Brain microvascular endothelial cell (primary cell): ENCODE data around the gene PRIM1.

Experiments
- DNase-seq: peaks from one replicate; pipeline ENCODE4 v3.0.0-alpha.2; 2020
- H3K27ac ChIP-seq: fragments of 250-450 bp; sonication (Bioruptor Pico); 2 replicates; pipeline ENCODE4 v1.5.1; 2020; ENCODE audit warnings: mild to moderate bottlenecking, moderate library complexity
- H3K27me3 ChIP-seq: fragments of 250-450 bp; sonication (Bioruptor Pico); replicated peaks from 2 replicates; pipeline ENCODE4 v1.5.1; 2020; ENCODE audit warnings: mild to moderate bottlenecking
- H3K36me3 ChIP-seq: fragments of 250-450 bp; sonication (Bioruptor Pico); replicated peaks from 2 replicates; pipeline ENCODE4 v1.5.1; 2020; ENCODE audit warnings: mild to moderate bottlenecking
- H3K4me3 ChIP-seq: 2 replicates; pipeline ENCODE4 v1.5.1; 2011; ENCODE audit warnings: low read depth, mild to moderate bottlenecking, control low read depth, low read length, moderate library complexity
- in situ Hi-C: cut with HindIII; loops from 2 replicates; pipeline ENCODE4 v1.10.0; 2017; ENCODE audit warnings: low sequenced_read_pairs, low pct_ligation_motif_present
- TF ChIP-seq, protein P1 (sequence below): IDR thresholded peaks from 2 replicates; pipeline ENCODE4 v1.5.1; 2011; ENCODE audit warnings: low read depth, mild to moderate bottlenecking, moderate library complexity, low read length, control low read depth, inconsistent platforms; ENCODE audit errors: missing control alignments

Gene PRIM1

GRCh38 chr12:56775638-56776037 is 23.5 kb upstream of the PRIM1 start:
- in situ Hi-C loops, result no loop called here
- DNase-seq, result no peak
- TF ChIP-seq, protein P1, sequence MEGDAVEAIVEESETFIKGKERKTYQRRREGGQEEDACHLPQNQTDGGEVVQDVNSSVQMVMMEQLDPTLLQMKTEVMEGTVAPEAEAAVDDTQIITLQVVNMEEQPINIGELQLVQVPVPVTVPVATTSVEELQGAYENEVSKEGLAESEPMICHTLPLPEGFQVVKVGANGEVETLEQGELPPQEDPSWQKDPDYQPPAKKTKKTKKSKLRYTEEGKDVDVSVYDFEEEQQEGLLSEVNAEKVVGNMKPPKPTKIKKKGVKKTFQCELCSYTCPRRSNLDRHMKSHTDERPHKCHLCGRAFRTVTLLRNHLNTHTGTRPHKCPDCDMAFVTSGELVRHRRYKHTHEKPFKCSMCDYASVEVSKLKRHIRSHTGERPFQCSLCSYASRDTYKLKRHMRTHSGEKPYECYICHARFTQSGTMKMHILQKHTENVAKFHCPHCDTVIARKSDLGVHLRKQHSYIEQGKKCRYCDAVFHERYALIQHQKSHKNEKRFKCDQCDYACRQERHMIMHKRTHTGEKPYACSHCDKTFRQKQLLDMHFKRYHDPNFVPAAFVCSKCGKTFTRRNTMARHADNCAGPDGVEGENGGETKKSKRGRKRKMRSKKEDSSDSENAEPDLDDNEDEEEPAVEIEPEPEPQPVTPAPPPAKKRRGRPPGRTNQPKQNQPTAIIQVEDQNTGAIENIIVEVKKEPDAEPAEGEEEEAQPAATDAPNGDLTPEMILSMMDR, result no peak
- Histone ChIP-seq H3K27me3 (no peaks in the 10 kb centered on the region), H3K27ac (no peak overlapping the region), H3K4me3 (no peak overlapping the region), H3K36me3 (no peaks in the 10 kb centered on the region)

DNA sequence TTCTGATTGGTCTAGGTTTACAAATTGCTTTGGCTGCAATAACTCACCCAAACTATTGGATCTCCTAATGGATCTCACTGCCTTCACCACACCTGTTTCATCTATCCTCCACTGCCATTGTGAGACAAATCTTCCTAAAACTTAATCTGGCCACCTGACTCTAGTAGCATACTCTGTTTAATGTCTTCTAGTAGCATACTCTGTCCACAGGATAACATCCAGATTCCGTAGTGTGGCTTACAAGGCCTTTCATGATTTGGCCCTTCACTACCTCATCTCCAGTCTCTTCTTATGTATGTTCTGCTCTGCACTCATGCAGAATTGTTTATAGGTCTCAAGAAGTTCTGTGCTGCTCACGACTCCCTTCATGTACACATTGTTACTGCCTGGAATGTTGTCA is 21.0 kb upstream of the PRIM1 start:
- H3K27ac ChIP-seq, result no peak overlapping the region
- no peak for DNase-seq
- H3K27me3 ChIP-seq, result no peaks in the 10 kb centered on the region
- no peaks in the 10 kb centered on the region for H3K36me3 ChIP-seq
- TF ChIP-seq, protein P1, result no peak
- H3K4me3 ChIP-seq, result no peak overlapping the region
- in situ Hi-C loops, result loop anchor here (25.0 kb wide), 1 partner anchor 214 kb away; a partner anchor contains a TSS

DNA sequence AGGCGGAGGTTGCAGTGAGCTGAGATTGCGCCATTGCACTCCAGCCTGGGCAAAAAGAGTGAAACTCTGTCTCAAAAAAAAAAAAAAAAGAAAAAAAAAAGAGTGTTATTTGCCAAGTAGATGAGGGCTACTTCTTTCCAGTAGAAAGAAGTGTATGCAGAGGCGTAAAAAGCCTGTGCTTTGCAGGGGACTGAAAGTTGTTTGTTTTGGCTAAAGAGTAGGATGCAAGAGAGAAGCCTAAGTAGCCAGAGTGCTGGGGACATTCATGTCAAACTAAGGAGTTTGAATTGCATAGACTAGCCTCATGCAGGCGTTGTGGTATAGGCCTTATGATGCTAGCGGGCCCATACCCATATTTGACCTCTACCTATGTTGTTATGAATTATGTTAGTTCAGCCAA is 20.5 kb upstream of the PRIM1 start:
- in situ Hi-C loops, result loop anchor here (25.0 kb wide), 1 partner anchor 215 kb away; a partner anchor contains a TSS
- Histone ChIP-seq H3K36me3 (no peaks in the 10 kb centered on the region), H3K4me3 (no peak overlapping the region), H3K27me3 (no peaks in the 10 kb centered on the region), H3K27ac (no peak overlapping the region)
- no peak for DNase-seq
- TF ChIP-seq, protein P1, result no peak

DNA sequence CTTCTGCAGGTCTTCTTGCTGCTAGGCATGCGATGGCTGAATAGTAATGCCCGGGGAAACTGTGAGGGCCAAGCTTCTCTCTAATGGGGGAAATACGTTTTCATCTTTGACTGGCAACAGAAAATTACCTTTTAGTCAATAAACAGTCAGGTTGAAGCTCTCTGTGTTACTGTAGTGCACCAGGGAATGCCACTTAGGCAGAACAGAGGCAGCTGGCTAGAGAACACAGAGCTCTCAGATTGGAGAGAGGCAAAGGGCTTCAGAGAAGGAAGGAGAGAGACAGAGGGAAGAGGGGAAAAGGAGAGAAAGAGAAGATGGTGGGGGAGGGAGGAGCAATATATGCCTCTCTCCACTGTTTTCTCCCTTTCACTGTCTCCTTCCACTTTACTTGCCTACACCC is 17.7 kb upstream of the PRIM1 start:
- TF ChIP-seq, protein P1, result no peak
- no peak for DNase-seq
- Histone ChIP-seq H3K36me3 (no peaks in the 10 kb centered on the region), H3K4me3 (no peak overlapping the region), H3K27me3 (no peaks in the 10 kb centered on the region), H3K27ac (no peak overlapping the region)
- in situ Hi-C loops, result loop anchor here (25.0 kb wide), 1 partner anchor 217 kb away; a partner anchor contains a TSS

DNA sequence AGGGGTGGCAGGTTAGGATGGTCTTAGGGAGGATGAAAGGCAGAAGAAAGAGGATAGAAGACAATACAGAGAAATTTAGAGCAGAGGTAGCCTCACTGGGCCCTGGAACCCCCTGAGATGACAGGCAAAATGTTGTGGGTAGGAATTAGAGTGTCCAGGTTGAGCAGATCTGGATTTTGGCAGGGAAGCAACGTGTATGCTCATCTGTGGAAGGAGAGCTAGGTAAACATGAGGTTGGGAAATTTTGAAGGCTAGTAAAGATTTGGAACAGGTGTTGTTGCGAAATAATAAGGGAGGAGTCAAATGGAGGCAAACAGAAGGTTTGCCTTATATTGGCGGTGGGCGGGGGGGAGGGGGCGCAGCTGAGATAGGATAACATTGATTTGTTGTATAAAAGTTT is 16.3 kb upstream of the PRIM1 start:
- in situ Hi-C loops, result loop anchor here (25.0 kb wide), 1 partner anchor 219 kb away; a partner anchor contains a TSS
- H3K27me3 ChIP-seq, result no peaks in the 10 kb centered on the region

More for the DNA sequence above, 16.3 kb upstream of the PRIM1 start:
- Histone ChIP-seq H3K27ac (no peak overlapping the region), H3K4me3 (no peak overlapping the region), H3K36me3 (no peaks in the 10 kb centered on the region)
- DNase-seq, result no peak
- TF ChIP-seq, protein P1, result no peak
